COLO668 (cell line): Measurements from ENCODE around the gene SGCA.

Experiments
- DNase-seq: peaks from one replicate; lab custom pipeline; 2025; ENCODE audit not compliant: unreplicated experiment; lab: John Stamatoyannopoulos, UW

Gene SGCA

GRCh38 chr17:50192618-50193291, 26.9 kb downstream of the SGCA start:
- DNase-seq = no peak

DNA sequence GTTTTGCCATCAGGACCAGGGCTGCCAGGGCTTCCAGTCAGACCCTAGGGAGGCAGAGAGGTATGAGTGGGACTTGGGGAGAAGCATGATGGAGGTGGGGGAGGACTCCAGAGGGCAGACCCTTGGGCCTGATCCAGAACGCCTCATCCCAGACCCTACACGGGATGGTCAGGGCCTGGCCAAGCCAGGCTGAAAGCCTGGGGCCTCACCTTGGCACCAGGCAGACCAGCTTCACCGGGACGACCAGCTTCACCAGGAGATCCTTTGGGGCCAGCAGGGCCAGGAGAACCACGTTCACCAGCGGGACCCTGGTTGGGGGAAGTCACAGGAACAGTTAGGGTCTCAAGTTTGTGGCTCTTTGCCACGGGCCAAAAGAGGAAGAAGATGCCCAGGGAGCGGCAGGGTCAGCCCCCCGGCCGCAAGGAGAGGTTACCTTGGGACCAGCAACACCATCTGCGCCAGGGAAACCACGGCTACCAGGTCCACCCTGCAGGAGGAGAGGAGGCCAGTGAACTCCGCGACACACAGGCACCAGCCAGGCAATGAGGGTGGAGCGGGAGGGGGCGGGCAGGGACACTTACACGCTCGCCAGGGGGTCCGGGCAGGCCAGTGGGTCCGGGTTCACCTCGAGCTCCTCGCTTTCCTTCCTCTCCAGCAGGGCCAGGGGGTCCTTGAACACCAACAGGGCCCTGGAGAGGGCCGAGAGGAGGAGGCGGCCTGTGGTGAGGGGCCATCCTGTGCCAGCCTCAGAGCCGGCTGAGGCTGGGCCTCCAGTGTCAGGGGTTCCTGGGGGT, 28.5 kb downstream of the SGCA start:
- DNase-seq = no peak

GRCh38 chr17:50194934-50195865, 29.4 kb downstream of the SGCA start:
- no peak for DNase-seq

DNA sequence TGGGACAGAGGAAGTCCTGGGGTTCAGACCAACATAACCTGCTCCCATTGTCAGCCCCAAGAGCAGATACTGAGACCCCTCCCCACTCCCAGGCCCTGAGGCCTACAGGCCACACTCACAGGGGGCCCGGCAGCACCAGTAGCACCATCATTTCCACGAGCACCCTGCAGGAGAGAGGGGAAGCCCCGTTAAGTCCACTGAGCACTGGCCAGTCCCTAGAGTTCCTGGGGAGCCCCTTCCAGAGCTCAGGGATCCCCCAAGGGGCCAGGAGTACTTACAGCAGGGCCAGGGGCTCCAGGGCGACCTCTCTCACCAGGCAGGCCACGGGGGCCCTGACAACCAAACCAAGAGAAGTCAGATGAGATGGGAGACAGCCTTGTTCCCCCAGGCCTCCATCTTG, 30.2 kb downstream of the SGCA start:
- no peak for DNase-seq

DNA sequence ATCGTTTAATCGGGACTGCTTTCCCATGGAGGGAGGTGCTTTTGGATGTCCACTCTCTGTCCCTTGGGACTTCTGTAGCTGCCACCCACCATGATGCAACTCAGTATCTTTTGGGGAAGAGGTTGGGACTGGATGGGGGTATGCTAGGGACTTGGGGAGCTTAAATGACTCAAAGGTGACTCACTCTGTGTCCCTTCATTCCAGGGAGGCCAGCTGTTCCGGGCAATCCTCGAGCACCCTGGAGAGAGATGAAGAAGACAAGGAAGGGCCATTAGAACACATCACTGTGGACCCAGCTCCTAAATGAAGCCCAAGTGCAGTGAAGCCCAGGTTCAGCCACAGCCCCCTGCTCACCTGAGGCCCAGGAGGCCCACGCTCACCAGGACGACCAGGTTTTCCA, 31.0 kb downstream of the SGCA start:
- no peak for DNase-seq

DNA sequence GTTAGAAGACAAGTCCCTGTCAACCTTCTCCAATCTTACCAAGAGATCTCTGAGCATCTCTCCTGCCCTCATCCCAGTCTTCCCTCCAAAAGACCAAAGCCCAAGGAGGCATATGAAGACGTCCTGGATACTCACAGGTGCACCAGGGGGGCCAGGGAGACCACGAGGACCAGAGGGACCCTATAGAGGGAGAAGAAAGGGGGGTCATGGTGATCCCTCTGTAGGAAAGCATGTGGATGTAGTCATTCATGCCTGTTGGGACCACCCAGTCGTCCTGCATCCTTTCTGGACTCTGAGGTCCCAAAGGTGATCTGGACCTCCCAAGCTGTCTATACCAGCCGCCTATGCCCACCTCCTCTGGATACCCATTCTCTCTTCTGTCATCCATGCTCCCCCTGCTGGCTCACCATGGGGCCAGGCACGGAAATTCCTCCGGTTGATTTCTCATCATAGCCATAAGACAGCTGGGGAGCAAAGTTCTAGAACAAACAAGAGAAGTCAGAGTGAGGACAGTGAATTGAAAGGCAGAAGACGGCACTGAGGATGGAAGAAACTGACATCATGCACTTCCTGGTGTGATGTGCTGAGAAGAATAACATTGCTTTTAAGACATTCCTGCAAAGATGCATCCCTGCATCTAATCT, 32.3 kb downstream of the SGCA start:
- peak; percentile 11 for DNase-seq

DNA sequence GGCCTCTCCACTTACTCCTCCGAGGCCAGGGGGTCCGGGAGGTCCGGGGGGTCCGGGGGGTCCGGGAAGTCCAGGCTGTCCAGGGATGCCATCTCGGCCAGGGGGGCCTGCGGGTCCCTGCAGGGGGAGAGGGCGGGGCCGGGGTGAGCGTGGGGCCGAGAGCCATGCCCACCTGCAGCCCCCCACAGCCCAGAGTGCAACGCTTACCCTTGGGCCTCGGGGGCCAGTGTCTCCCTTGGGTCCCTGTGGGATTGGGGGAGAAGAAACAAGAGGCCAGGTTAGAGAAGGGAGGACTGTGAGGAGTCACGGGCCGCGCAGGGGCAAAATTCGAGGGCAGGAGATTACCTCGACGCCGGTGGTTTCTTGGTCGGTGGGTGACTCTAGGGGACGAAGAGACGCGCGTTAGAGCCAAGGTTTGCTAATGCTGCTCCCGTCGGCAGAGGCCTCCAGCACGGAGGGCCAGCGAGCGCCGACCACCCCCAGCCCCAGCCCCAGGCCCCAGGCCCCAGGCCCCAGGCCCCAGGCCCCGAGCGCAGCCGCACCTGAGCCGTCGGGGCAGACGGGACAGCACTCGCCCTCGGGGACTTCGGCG, 33.5 kb downstream of the SGCA start:
- no peak for DNase-seq

DNA sequence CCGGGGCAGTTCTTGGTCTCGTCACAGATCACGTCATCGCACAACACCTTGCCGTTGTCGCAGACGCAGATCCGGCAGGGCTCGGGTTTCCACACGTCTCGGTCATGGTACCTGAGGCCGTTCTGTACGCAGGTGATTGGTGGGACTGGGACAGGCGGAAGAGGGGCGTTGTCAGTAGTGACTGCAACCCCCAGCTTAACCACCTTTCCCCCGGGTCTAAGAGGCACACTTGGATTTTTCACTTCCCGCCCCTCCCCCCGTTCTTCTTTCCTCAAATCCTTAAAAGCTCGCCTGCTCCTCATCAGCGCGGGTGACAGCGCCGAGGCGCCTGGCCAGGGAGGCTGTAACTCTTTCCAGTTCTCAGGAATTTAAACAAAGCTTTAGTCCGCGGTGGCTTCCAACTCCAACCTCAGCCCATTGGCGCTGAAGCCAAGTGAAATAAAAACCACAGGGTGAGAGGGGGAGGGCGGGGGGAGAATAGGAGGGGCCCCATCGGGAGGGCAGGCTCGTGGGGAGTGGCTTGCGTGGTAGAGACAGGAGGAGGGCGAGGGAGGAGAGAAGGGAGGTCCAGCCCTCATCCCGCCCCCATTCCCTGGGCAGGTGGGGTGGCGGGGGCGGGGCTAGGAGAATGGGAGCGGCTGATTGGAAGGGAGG, 34.1 kb downstream of the SGCA start:
- peak; percentile 31 for DNase-seq

- peak; percentile 45 for DNase-seq
Measured at GRCh38 chr17:50200457-50201275, 34.9 kb downstream of the SGCA start.

GRCh38 chr17:50201276-50201854, 35.6 kb downstream of the SGCA start, which contains the start of gene COL1A1:
Gene COL1A1 (minus strand): TSS chr17:50201631. CDS start chr17:50201513, 118 bp downstream.
- DNase-seq = no peak

DNA sequence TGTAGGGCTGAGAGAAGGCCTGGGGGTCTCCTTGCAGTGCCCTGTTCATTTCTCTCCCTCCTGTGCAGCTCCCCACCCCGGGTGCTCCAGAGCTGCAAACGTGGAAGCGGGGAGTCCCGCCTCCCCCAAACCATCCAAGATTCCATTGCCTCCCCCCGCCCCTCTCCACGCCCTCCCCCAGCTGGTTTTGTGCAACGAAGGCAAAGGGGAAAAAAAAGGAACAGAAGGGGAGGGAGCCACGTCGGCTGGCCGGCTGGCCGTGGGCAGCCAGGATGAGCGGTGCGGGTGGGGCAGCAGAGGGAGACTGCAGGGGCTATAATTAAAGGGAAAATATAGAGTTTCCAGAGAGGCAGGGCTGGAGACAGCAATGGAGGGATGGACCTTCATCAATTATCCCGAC, 37.3 kb downstream of the SGCA start:
- DNase-seq = no peak

DNA sequence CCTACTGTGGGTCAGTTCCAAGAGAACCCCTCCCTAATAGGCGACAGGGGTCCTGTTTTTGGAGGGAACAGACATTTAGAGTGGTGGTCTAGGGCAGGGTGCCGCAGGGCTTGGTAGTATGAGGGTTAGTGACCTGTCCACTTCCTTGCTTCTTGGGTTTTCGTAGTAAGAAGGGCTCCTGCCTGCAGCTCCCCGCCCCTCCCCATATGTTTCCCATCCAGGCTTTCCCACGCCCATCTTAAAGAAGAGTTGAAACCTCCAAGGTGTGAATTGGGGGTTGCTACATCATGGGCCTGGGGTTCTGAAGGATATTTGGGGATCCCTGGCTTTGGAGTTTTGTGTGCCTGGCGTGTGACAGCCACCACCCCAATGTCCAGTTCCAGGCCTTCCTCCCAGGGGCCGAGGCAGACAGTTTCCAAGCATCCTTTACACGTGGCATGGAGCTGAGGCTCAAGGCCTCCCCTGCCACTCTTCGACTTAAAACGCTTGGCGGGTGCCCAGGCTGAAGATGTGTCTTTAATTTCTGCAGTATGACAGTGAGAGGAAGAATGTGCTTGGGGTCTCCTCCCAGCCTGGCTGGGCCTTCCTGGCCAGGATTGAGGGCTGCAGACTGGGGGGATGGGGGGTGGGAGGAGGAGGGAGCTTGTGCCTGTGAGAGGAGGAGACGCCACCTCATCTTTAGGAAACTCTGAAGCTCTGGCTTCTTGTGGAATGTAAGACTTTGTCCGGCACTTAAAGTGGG, 38.0 kb downstream of the SGCA start:
- DNase-seq = no peak

DNA sequence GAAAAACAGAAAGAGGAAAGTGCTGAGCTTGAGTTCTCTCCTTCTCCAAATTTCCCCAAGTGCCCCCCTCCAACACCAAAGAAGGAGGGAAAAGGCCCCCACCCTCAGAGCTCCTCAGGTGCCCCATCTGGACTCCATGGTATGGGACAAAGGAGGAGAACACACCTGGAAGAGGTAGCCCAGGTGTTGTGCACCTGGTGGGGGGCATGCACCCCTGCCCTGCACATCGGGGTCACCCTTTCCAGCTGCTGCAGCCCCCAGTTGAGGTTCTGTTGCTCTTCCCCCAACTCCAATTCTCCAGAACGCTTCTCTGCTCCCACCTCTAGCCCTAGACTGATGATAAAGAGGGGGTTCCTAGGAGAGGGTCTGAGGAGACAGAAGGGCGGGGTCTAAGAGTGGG, 38.6 kb downstream of the SGCA start:
- no peak for DNase-seq

- no peak for DNase-seq
Measured at GRCh38 chr17:50205111-50205962, 39.5 kb downstream of the SGCA start.

- no peak for DNase-seq
Measured at GRCh38 chr17:50205963-50206505, 40.2 kb downstream of the SGCA start.

GRCh38 chr17:50206604-50207293, 40.9 kb downstream of the SGCA start:
- no peak for DNase-seq
